Measurements from ENCODE around the gene FNDC5.

DNA sequence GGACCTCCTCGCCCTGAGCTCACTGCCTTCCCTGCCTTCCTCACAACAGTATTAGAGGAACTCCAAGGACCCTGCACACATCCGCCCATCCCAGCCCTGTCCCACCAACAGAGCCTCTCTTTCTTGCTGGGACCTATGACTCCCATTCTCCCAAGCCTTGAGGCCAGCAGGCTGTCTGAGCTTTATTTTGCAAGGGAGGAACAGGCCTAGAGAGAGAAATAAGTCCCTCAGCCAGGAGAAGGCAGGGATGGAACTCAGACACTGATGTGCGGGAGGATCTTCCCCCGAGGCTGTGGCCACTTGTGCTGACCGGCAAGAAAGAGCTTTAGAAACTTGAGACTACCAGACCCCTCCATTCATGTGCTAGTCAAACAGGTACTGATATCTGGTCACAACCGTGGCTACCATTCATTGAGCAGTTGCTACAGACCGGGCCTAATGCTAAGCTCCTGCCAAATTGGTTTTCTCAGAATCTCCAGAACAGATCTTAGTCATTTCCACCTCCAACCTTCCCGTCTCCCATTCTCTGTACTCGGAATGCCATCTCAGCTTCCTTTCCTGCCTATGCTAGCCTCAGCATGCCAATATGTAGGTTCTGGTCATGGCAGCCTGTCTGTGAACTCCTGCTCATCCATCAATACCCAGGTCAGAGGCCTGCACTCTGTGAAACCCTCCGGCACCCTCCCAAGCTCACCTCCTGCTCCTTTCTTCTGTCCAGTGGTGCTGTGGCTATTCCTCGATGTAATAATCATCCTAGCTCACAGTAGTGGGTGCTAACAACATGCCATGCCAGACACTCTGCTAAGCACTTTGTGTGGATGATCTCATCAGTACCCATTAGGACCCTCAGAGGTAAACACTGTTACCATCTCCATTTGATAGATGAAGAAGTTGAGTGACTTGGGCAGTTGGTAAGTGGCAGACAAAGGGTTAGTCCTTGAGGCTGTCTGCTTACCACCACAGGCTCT lies 26.7 kb upstream of the FNDC5 start:
- TF ChIP-seq, protein P1, sequence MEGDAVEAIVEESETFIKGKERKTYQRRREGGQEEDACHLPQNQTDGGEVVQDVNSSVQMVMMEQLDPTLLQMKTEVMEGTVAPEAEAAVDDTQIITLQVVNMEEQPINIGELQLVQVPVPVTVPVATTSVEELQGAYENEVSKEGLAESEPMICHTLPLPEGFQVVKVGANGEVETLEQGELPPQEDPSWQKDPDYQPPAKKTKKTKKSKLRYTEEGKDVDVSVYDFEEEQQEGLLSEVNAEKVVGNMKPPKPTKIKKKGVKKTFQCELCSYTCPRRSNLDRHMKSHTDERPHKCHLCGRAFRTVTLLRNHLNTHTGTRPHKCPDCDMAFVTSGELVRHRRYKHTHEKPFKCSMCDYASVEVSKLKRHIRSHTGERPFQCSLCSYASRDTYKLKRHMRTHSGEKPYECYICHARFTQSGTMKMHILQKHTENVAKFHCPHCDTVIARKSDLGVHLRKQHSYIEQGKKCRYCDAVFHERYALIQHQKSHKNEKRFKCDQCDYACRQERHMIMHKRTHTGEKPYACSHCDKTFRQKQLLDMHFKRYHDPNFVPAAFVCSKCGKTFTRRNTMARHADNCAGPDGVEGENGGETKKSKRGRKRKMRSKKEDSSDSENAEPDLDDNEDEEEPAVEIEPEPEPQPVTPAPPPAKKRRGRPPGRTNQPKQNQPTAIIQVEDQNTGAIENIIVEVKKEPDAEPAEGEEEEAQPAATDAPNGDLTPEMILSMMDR (IDR thresholded peaks at IDR 0.05; ENCODE audit: poor library complexity) = no peak
- TF ChIP-seq EZH2phosphoT487 (IDR thresholded peaks at IDR 0.05; ENCODE audit: low read depth, severe bottlenecking, unreplicated experiment) (no peak), EZH2 (IDR thresholded peaks at IDR 0.05; ENCODE audit: borderline replicate concordance) (no peak)
